ENCODE data around the gene ADD1. TPM values are rescaled to one million over a fixed set of nuclear protein-coding genes. Genes with fewer than 3 reads are reported as not detected.
"Not testable (repeated sequence)": the region's sequence is repeated elsewhere in the genome, so short reads cannot be mapped to it uniquely, and the experiment has no call there.

Gene ADD1
- total RNA-seq, 2 experiments from 2014 or later, result 252 to 255 TPM

- peaks cover 26% of the 10 kb centered on the region for H3K4me1 Mint-ChIP-seq (ENCODE audit: low read depth)
- H3K4me3 Mint-ChIP-seq, result no peak overlapping the region
- H3K36me3 Mint-ChIP-seq (ENCODE audit: low read depth), result peaks cover 72% of the 10 kb centered on the region
- no peaks in the 10 kb centered on the region for H3K27me3 Mint-ChIP-seq (ENCODE audit: low read depth)
- ChIA-PET POLR2A (no interaction called here), CTCF (no interaction called here)
- ATAC-seq (no peak), DNase-seq (no peak)
- H3K27ac Mint-ChIP-seq, result no peak overlapping the region
- H3K9me3 Mint-ChIP-seq (ENCODE audit: insufficient read depth), result no peaks in the 10 kb centered on the region
These were observed 69.5 kb downstream of the ADD1 start for GRCh38 chr4:2913168-2913567.

- POLR2A ChIA-PET, result interaction anchor here (0.8 kb wide), 1 partner anchor 158 kb away, joined by 3 read pairs; no protein-coding TSS in a partner anchor
- Mint-ChIP-seq H3K27me3 (ENCODE audit: low read depth) (no peaks in the 10 kb centered on the region), H3K4me1 (ENCODE audit: low read depth) (peaks cover 28% of the 10 kb centered on the region), H3K27ac (peak overlapping the region; percentile 49), H3K36me3 (ENCODE audit: low read depth) (peaks cover 71% of the 10 kb centered on the region), H3K9me3 (ENCODE audit: insufficient read depth) (peaks cover 3% of the 10 kb centered on the region), H3K4me3 (peak overlapping the region; percentile 3)
- CTCF ChIA-PET, result interaction anchor here (0.7 to 1.4 kb wide), 5 partner anchors 9 to 151 kb away, joined by 3 to 5 read pairs (median 3); no protein-coding TSS in a partner anchor
- ATAC-seq (peak; percentile 82), DNase-seq (peak; percentile 64)
These were observed 70.8 kb downstream of the ADD1 start for GRCh38 chr4:2914256-2915126.

GRCh38 chr4:2915789-2916188, 72.1 kb downstream of the ADD1 start:
- DNase-seq (no peak), ATAC-seq (no peak)
- H3K27ac Mint-ChIP-seq, result no peak overlapping the region
- peaks cover 77% of the 10 kb centered on the region for H3K36me3 Mint-ChIP-seq (ENCODE audit: low read depth)
- ChIA-PET POLR2A (no interaction called here), CTCF (interaction anchor here (1.2 to 1.4 kb wide), 2 partner anchors 38 to 152 kb away, joined by 3 to 5 read pairs; no protein-coding TSS in a partner anchor)
- peaks cover 32% of the 10 kb centered on the region for H3K4me1 Mint-ChIP-seq (ENCODE audit: low read depth)
- H3K9me3 Mint-ChIP-seq (ENCODE audit: insufficient read depth), result peaks cover 8% of the 10 kb centered on the region
- no peak overlapping the region for H3K4me3 Mint-ChIP-seq
- no peaks in the 10 kb centered on the region for H3K27me3 Mint-ChIP-seq (ENCODE audit: low read depth)

GRCh38 chr4:2916696-2917095, 73.1 kb downstream of the ADD1 start:
- H3K9me3 Mint-ChIP-seq (ENCODE audit: insufficient read depth); POLR2A ChIA-PET; DNase-seq; H3K27me3 Mint-ChIP-seq (ENCODE audit: low read depth); ATAC-seq; CTCF ChIA-PET; H3K4me3 Mint-ChIP-seq: not testable (repeated sequence)
- Mint-ChIP-seq H3K4me1 (ENCODE audit: low read depth) (peaks cover 40% of the 10 kb centered on the region), H3K27ac (peak overlapping the region; percentile 28), H3K36me3 (ENCODE audit: low read depth) (peaks cover 78% of the 10 kb centered on the region)

GRCh38 chr4:2918300-2918699, 74.7 kb downstream of the ADD1 start:
- Mint-ChIP-seq H3K36me3 (ENCODE audit: low read depth) (peaks cover 84% of the 10 kb centered on the region), H3K4me1 (ENCODE audit: low read depth) (peaks cover 54% of the 10 kb centered on the region)
- POLR2A ChIA-PET; H3K27me3 Mint-ChIP-seq (ENCODE audit: low read depth); CTCF ChIA-PET; ATAC-seq; H3K9me3 Mint-ChIP-seq (ENCODE audit: insufficient read depth); H3K27ac Mint-ChIP-seq; DNase-seq; H3K4me3 Mint-ChIP-seq: not testable (repeated sequence)

GRCh38 chr4:2918714-2919113, 75.1 kb downstream of the ADD1 start:
- POLR2A ChIA-PET; H3K27me3 Mint-ChIP-seq (ENCODE audit: low read depth); H3K9me3 Mint-ChIP-seq (ENCODE audit: insufficient read depth); H3K27ac Mint-ChIP-seq; ATAC-seq; H3K4me3 Mint-ChIP-seq; DNase-seq: not testable (repeated sequence)
- peaks cover 87% of the 10 kb centered on the region for H3K36me3 Mint-ChIP-seq (ENCODE audit: low read depth)
- CTCF ChIA-PET, result interaction anchor here (1.3 to 1.6 kb wide), 2 partner anchors 17 to 156 kb away, joined by 3 to 4 read pairs; no protein-coding TSS in a partner anchor
- peaks cover 54% of the 10 kb centered on the region for H3K4me1 Mint-ChIP-seq (ENCODE audit: low read depth)

- peak overlapping the region; percentile 59 for H3K27ac Mint-ChIP-seq
- ChIA-PET POLR2A (interaction anchor here (1.2 to 1.8 kb wide), 2 partner anchors 13 to 454 kb away, joined by 3 to 9 read pairs; partner anchors contain the start of gene RNF4), CTCF (interaction anchor here (1.0 to 1.3 kb wide), 6 partner anchors 8 to 159 kb away, joined by 3 to 5 read pairs (median 4); no protein-coding TSS in a partner anchor)
- peak; percentile 69 for DNase-seq
- peak overlapping the region; percentile 18 for H3K4me3 Mint-ChIP-seq
- H3K4me1 Mint-ChIP-seq (ENCODE audit: low read depth), result peaks cover 40% of the 10 kb centered on the region
- H3K27me3 Mint-ChIP-seq (ENCODE audit: low read depth); H3K9me3 Mint-ChIP-seq (ENCODE audit: insufficient read depth); ATAC-seq: not testable (repeated sequence)
- peaks cover 74% of the 10 kb centered on the region for H3K36me3 Mint-ChIP-seq (ENCODE audit: low read depth)
These were observed 78.9 kb downstream of the ADD1 start for GRCh38 chr4:2922453-2923101.

GRCh38 chr4:2923141-2923551, 79.5 kb downstream of the ADD1 start:
- Mint-ChIP-seq H3K9me3 (ENCODE audit: insufficient read depth) (peaks cover 8% of the 10 kb centered on the region), H3K4me3 (no peak overlapping the region), H3K27ac (peak overlapping the region; percentile 60), H3K27me3 (ENCODE audit: low read depth) (no peaks in the 10 kb centered on the region), H3K36me3 (ENCODE audit: low read depth) (peaks cover 73% of the 10 kb centered on the region), H3K4me1 (ENCODE audit: low read depth) (peaks cover 39% of the 10 kb centered on the region)
- DNase-seq (no peak), ATAC-seq (peak; percentile 48)
- POLR2A ChIA-PET, result interaction anchor here (1.8 kb wide), 1 partner anchor 12 kb away, joined by 9 read pairs; no protein-coding TSS in a partner anchor
- CTCF ChIA-PET, result interaction anchor here (1.0 to 1.3 kb wide), 6 partner anchors 9 to 160 kb away, joined by 3 to 5 read pairs (median 4); no protein-coding TSS in a partner anchor

GRCh38 chr4:2923668-2924173, 80.1 kb downstream of the ADD1 start:
- CTCF ChIA-PET, result interaction anchor here (1.1 kb wide), 2 partner anchors 9 to 160 kb away, joined by 3 to 4 read pairs; no protein-coding TSS in a partner anchor

GRCh38 chr4:2924286-2924685, 80.6 kb downstream of the ADD1 start:
- DNase-seq (no peak), ATAC-seq (no peak)
- Mint-ChIP-seq H3K27ac (peak overlapping the region; percentile 52), H3K4me3 (no peak overlapping the region), H3K4me1 (ENCODE audit: low read depth) (peaks cover 38% of the 10 kb centered on the region), H3K27me3 (ENCODE audit: low read depth) (no peaks in the 10 kb centered on the region), H3K9me3 (ENCODE audit: insufficient read depth) (peaks cover 7% of the 10 kb centered on the region), H3K36me3 (ENCODE audit: low read depth) (peaks cover 73% of the 10 kb centered on the region)
- CTCF ChIA-PET, result no interaction called here
- POLR2A ChIA-PET, result interaction anchor here (1.0 kb wide), 1 partner anchor 11 kb away, joined by 3 read pairs; no protein-coding TSS in a partner anchor

More at GRCh38 chr4:2923668-2924173, 80.1 kb downstream of the ADD1 start:
- ATAC-seq (no peak), DNase-seq (no peak)
- POLR2A ChIA-PET, result interaction anchor here (1.8 kb wide), 1 partner anchor 12 kb away, joined by 9 read pairs; no protein-coding TSS in a partner anchor
- peaks cover 8% of the 10 kb centered on the region for H3K9me3 Mint-ChIP-seq (ENCODE audit: insufficient read depth)
- H3K27me3 Mint-ChIP-seq (ENCODE audit: low read depth), result no peaks in the 10 kb centered on the region
- no peak overlapping the region for H3K4me3 Mint-ChIP-seq
- peaks cover 39% of the 10 kb centered on the region for H3K4me1 Mint-ChIP-seq (ENCODE audit: low read depth)
- peak overlapping the region; percentile 60 for H3K27ac Mint-ChIP-seq
- peaks cover 72% of the 10 kb centered on the region for H3K36me3 Mint-ChIP-seq (ENCODE audit: low read depth)

GRCh38 chr4:2924765-2925301, 81.2 kb downstream of the ADD1 start:
- Mint-ChIP-seq H3K27me3 (ENCODE audit: low read depth) (no peaks in the 10 kb centered on the region), H3K9me3 (ENCODE audit: insufficient read depth) (peaks cover 1% of the 10 kb centered on the region), H3K4me3 (no peak overlapping the region), H3K4me1 (ENCODE audit: low read depth) (peaks cover 37% of the 10 kb centered on the region), H3K27ac (peak overlapping the region; percentile 52), H3K36me3 (ENCODE audit: low read depth) (peaks cover 73% of the 10 kb centered on the region)
- DNase-seq (no peak), ATAC-seq (no peak)
- ChIA-PET CTCF (no interaction called here), POLR2A (interaction anchor here (1.0 kb wide), 1 partner anchor 11 kb away, joined by 3 read pairs; no protein-coding TSS in a partner anchor)
